ENCODE measurements around the gene SLC46A1.

SLC46A1 gene

GRCh38 chr17:28372203-28372944 lies 33.6 kb downstream of the SLC46A1 start:
- H3K36me3 ChIP-seq (ENCODE audit: low read length): no peaks in the 10 kb centered on the region
- H3K27me3 ChIP-seq (ENCODE audit: low read length): no peaks in the 10 kb centered on the region
- H3K79me2 ChIP-seq (ENCODE audit: insufficient read depth, low read length): no peaks in the 10 kb centered on the region
- H2AFZ ChIP-seq (ENCODE audit: low read depth, low read length, severe bottlenecking): peak overlapping the region; percentile 99
- H4K20me1 ChIP-seq (ENCODE audit: low read depth, low read length): no peaks in the 10 kb centered on the region
- H3K4me2 ChIP-seq (ENCODE audit: low read depth, low read length, poor library complexity, severe bottlenecking): peak overlapping the region; percentile 100
- H3K9me3 ChIP-seq (ENCODE audit: insufficient read depth, low read length): no peaks in the 10 kb centered on the region
- H3K27ac ChIP-seq (ENCODE audit: low read depth, low read length): no peak overlapping the region
- no peaks in the 10 kb centered on the region for H3K9me2 ChIP-seq (replicated peaks; ENCODE audit: insufficient read depth, low read length)
- TF ChIP-seq CTCF (IDR thresholded peaks at IDR 0.05; ENCODE audit: insufficient read depth, low read length, poor library complexity, severe bottlenecking): no peak
- TF ChIP-seq EZH2phosphoT487 (conservative IDR thresholded peaks at IDR 0.05; ENCODE audit: low read length): no peak
- peak overlapping the region; percentile 72 for H3K4me3 ChIP-seq (ENCODE audit: insufficient read depth, low read length, poor library complexity, severe bottlenecking)
- peaks cover 14% of the 10 kb centered on the region for H3F3A ChIP-seq (ENCODE audit: insufficient read depth)
- H3K9ac ChIP-seq (ENCODE audit: low read length): peak overlapping the region; percentile 67

- H2AFZ ChIP-seq (ENCODE audit: low read depth, low read length, severe bottlenecking): peak within 1 kb of the TSS; percentile 99
These were observed 34.5 kb downstream of the SLC46A1 start, which contains the start of gene SARM1 for GRCh38 chr17:28371245-28372202. TSS of gene SARM1 (plus strand) at chr17:28371694. CDS start at chr17:28372033, 339 bp downstream.

GRCh38 chr17:28370744-28371103 lies 35.3 kb downstream of the SLC46A1 start:
- Histone ChIP-seq H4K20me1 (ENCODE audit: low read depth, low read length) (no peaks in the 10 kb centered on the region), H3K36me3 (ENCODE audit: low read length) (no peaks in the 10 kb centered on the region), H3K4me2 (ENCODE audit: low read depth, low read length, poor library complexity, severe bottlenecking) (peak overlapping the region; percentile 100), H3K9me2 (replicated peaks; ENCODE audit: insufficient read depth, low read length) (no peaks in the 10 kb centered on the region), H3F3A (ENCODE audit: insufficient read depth) (peaks cover 14% of the 10 kb centered on the region), H3K27ac (ENCODE audit: low read depth, low read length) (peak overlapping the region; percentile 27), H3K27me3 (ENCODE audit: low read length) (no peaks in the 10 kb centered on the region), H3K79me2 (ENCODE audit: insufficient read depth, low read length) (no peaks in the 10 kb centered on the region), H3K9me3 (ENCODE audit: insufficient read depth, low read length) (no peaks in the 10 kb centered on the region), H2AFZ (ENCODE audit: low read depth, low read length, severe bottlenecking) (peak overlapping the region; percentile 99), H3K9ac (ENCODE audit: low read length) (peak overlapping the region; percentile 67; the same call in 1 of the 2 replicates), H3K4me3 (ENCODE audit: insufficient read depth, low read length, poor library complexity, severe bottlenecking) (peak overlapping the region; percentile 72)
- TF ChIP-seq EZH2phosphoT487 (conservative IDR thresholded peaks at IDR 0.05; ENCODE audit: low read length) (no peak), CTCF (IDR thresholded peaks at IDR 0.05; ENCODE audit: insufficient read depth, low read length, poor library complexity, severe bottlenecking) (no peak)

More at GRCh38 chr17:28371245-28372202, 34.5 kb downstream of the SLC46A1 start, which contains the start of gene SARM1:
- no peak for TF ChIP-seq CTCF (IDR thresholded peaks at IDR 0.05; ENCODE audit: insufficient read depth, low read length, poor library complexity, severe bottlenecking)
- TF ChIP-seq EZH2phosphoT487 (conservative IDR thresholded peaks at IDR 0.05; ENCODE audit: low read length): no peak
- Histone ChIP-seq H3K79me2 (ENCODE audit: insufficient read depth, low read length) (no peaks in the 10 kb centered on the region), H3K4me3 (ENCODE audit: insufficient read depth, low read length, poor library complexity, severe bottlenecking) (peak within 1 kb of the TSS; percentile 72), H3F3A (ENCODE audit: insufficient read depth) (peaks cover 14% of the 10 kb centered on the region), H3K27ac (ENCODE audit: low read depth, low read length) (peak within 1 kb of the TSS; percentile 27), H3K9me3 (ENCODE audit: insufficient read depth, low read length) (no peaks in the 10 kb centered on the region), H3K9ac (ENCODE audit: low read length) (peak within 1 kb of the TSS; percentile 67), H3K9me2 (replicated peaks; ENCODE audit: insufficient read depth, low read length) (no peaks in the 10 kb centered on the region), H3K36me3 (ENCODE audit: low read length) (no peaks in the 10 kb centered on the region), H4K20me1 (ENCODE audit: low read depth, low read length) (no peaks in the 10 kb centered on the region), H3K27me3 (ENCODE audit: low read length) (no peaks in the 10 kb centered on the region), H3K4me2 (ENCODE audit: low read depth, low read length, poor library complexity, severe bottlenecking) (peak within 1 kb of the TSS; percentile 100)
